ENCODE measurements around the gene SEC31B.

SEC31B gene

GRCh38 chr10:100490531-100490930 is 29.1 kb downstream of the SEC31B start:
- no peak for DNase-seq

DNA sequence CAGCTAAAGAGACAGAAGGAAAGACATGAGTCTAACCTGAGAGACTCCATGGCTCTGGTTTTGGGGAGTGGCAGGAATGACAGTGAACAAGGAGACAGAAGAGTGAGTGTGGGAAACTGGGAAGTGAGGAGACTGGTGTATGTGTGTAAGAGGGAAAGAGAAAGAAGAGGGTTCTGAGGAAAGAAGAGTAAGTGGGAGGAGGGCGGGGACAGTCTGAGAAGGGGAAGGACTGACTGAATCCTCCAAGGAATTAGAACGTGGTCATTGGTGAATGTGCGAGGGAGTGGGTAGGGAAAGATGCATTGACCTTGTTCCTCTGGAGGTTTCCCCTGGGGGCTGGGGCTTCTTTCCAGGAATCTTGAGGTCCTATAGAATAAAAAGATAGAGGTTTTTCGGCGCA is 30.3 kb downstream of the SEC31B start:
- no peak for DNase-seq

- no peak for DNase-seq
Measured at GRCh38 chr10:100487529-100487928, 32.1 kb downstream of the SEC31B start.

DNA sequence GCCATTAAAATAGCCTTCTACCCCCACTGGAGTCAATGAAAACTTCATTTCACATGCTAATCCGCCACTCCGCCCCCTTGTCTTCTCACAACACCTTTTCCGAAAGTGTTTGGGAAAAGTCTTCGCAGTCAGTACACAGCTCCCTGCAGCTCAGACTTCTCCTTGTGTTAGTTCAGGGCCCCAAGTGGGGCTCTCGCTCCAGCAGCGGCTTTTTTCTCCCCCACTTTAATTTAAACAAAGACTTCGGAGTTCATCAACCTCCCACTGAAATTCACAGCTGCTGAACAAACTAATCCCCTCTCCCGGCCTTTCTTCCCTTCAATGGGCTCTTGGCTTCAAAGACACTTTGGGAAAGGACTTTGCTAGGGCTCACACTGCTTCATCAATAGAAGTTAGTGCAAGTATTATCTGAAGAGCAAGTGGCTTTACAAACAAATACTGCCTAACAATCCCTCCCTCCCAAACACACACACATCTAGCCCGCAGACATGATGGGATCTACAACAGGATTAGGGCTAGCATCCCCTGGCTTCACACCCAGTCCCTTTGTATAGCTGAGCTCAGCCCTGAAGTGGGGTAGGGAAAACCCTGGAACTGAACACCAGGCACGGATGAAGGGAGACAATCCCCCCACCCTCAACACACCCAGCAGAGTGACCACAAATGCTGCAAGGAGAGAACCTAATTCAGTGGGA is 33.7 kb downstream of the SEC31B start:
- no peak for DNase-seq

- DNase-seq: no peak
Measured at GRCh38 chr10:100485366-100485765, 34.3 kb downstream of the SEC31B start.

- DNase-seq: no peak
Measured at GRCh38 chr10:100483876-100484666, 35.6 kb downstream of the SEC31B start.

DNA sequence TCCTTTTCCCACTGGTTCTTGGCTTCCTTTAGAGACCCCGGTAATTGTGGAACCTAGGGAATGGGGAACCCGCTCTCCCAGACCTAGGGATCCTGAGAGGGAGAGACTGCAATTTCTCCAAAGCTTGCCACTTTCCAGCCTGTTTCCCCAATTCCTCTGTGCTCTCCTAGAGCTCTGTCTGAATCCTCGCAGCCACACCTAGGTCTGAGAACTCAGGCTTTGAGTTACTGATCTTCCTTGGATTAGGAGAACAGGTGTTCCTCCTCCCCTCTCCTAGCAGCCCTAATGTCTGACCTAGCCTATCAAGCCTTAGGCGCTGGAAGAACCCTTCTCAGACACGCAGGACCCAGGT is 36.9 kb downstream of the SEC31B start:
- DNase-seq: no peak

DNA sequence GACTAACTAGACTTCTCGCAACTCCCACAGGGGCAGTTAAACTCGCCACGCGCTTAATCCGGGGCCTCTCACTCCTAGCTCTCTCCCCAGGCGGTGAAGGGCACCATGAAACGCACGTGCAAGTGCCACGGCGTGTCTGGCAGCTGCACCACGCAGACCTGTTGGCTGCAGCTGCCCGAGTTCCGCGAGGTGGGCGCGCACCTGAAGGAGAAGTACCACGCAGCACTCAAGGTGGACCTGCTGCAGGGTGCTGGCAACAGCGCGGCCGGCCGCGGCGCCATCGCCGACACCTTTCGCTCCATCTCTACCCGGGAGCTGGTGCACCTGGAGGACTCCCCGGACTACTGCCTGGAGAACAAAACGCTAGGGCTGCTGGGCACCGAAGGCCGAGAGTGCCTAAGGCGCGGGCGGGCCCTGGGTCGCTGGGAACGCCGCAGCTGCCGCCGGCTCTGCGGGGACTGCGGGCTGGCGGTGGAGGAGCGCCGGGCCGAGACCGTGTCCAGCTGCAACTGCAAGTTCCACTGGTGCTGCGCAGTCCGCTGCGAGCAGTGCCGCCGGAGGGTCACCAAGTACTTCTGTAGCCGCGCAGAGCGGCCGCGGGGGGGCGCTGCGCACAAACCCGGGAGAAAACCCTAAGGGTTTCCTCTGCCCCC is 37.4 kb downstream of the SEC31B start:
- DNase-seq: peak; percentile 27

GRCh38 chr10:100481462-100482081 is 38.1 kb downstream of the SEC31B start:
- DNase-seq: peak; percentile 78

GRCh38 chr10:100480002-100480401 is 39.7 kb downstream of the SEC31B start:
- DNase-seq: no peak

DNA sequence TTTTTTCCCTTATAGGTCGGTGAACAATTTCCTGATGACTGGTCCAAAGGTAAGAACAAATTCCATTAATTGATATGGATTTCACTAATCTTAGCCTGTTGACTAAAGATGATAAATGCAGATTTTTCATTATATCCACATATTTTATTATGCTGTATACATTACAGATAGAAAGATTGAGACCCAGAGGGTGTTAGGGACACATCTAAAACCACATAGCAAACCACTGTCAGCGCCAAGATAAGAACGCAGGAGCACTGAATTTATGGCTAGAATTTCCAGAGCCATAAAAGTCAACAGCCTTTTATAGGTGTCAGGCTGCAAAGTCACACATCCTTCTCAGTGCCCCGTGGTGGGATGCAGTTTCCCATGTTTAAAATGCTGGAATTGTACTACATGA is 40.6 kb downstream of the SEC31B start:
- no peak for DNase-seq

DNA sequence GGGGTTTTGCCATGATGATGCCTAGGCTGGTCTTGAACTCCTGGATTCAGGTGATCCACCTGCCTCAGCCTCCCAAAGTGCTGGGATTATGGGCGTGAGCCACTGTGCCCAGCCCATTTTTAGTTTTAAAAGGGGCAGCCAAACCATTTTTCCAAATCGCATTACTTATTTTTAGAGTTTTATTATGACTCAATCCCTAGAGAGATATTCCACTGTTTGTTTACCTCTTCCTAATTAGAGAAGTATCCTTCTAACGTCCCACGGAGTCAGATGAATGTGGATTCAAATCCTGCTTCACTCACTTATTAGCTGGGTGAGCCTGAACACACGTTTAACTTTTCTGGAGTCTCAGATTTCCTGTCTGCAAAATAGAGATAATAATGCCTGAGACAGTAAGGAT is 41.7 kb downstream of the SEC31B start:
- no peak for DNase-seq

DNA sequence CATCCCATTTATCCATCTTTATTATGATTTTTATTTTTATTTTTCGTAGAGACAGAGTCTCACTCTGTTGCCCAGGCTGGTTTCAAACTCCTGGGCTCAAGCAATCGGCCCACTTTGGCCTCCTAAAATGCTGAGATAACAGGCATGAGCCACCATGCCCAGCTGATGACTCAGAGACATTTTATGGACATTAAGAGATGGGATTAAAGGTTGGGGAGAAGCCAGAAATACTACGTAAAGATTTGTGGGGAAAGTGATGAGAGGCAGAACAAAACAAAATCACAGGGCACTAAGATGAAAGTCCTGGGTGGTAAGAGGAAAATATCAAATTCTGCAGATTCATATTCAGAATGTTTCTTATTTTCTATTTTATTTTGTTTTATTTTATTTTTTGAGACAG is 49.3 kb downstream of the SEC31B start:
- DNase-seq: no peak

DNA sequence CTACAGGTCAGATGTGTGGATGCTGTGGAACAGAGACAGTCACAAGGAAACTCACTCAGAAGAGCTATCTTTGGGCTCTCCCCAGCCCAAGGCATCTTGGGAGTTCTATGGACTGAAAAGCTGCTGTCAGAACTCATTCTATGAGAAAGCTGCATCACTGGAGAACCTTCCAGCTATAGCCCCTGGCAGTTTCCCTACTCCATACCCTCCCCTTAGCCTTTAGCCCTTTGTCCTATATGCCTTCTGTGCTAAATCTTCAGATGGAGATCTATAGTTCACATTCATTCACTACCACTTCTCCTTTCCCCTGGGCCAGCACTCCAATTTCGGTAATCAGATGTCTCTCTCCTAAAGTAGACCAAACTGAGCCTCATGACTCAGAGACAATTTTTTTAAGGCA is 49.9 kb downstream of the SEC31B start:
- no peak for DNase-seq

DNA sequence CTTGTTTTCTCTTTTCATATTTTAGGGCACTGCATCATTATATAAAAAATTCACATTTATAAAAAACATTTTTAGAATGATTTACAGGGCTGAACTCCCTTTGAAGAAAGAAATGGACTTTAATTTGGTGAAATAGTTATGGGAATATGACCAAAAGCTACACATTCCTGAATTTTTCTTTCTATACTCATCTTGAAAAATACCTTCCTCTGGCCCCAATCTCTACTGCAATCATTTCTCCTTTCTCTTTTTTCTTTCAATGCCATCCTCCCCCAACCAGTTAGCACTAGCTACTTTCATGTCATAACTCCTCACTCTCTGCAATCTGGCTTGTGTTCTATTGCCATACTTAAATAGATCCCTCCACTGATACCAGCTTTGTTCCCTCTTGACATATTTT is 50.7 kb downstream of the SEC31B start:
- DNase-seq: no peak

DNA sequence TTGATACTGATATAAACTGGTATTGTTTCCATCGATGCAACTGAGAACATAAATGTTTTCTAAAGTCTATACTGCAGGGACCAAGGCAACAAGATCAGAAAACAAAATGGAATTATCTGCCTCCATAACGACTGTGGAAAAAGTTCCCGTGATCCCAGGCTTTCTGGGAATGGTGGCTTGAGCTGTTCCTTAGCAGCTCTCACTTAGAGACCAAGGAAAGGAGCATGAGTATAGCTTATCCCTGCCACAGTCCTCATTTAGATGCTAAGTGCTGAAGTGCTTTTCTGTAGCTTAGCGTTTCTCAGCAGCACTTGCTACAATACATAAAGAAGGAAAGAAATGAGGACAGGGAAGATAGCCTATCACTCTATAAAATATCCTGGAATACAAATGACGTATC is 51.3 kb downstream of the SEC31B start:
- DNase-seq: no peak

DNA sequence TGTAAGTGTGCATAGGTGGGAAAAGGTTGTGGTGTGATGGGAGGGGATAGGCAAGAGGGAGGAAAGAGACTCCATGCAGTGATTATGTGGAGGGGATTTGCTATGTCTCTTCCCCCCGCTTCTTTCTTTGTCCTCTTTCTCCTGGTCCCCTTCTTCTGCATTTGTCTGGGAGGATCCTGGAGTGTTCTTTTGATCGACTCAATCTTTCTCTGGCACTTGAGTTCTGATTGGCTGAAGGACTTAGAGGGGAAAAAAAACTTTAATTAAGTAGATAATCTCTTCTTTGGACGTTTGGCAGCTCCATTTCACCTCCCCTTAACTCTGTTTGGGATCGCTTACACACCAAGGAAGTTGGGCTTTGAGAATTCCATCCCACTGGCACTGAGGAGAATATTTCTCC is 57.0 kb downstream of the SEC31B start, which contains the start of gene WNT8B:
TSS of gene WNT8B (plus strand) at position 301 of the 400 bp plus-strand sequence. CDS start 160 bp downstream, outside the sequence.
- no peak for DNase-seq

DNA sequence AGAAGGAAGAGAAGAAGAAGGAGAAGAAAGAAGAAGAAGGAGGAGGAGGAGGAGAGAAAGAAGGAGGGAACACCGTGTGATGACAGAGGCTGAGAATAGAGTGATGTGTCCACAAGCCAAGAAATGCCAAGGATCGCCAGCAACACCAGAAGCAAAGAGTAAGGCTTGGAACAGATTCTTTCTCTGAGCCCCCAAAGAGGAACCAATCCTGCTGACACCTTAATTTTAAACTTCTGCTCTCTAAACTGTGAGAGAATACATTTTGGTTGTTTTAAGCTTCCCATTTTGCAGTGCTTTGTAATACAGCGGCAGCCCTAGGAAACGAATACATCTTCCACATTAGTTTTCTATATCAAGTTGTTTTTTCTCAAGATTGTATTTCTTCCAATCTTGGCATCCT is 70.7 kb downstream of the SEC31B start:
- no peak for DNase-seq

DNA sequence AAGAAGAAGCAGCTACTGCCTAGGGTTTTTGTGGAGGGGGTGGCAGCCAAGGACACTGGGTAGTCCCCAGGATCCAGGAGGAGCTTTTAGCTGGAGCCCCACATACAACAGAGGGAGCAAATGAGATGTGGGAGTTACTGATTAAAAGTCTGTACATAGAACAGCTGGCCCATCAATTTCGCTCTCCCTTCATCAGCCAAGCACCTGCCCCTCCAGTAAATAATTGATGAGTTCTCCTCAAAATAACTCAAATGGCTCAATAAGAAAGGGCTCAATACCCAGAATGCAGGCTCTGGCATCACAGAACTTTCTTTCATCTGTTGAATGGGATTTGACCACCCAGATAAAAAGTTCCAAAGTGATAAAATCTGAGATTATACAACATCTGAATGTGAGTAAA is 72.0 kb downstream of the SEC31B start:
- DNase-seq: no peak

GRCh38 chr10:100446130-100446761 is 73.4 kb downstream of the SEC31B start:
- no peak for DNase-seq

DNA sequence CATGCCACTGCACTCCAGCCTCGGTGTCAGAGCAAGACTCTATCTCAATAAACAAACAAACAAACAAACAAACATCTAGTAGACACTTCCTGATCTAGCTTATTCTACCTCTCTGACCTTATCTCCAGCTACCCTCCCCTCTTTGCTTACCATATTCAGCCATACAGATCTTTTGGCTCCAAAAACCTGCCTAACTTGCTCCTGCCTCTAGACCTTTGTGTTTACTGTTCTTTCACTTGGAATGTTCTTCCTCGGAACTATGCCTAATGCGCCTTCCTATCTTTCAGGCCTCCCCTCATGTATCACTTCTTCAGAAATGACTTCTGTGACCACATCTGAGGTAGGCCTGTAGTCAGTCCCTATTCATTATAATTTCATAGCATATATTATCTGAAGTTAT is 77.1 kb downstream of the SEC31B start:
- no peak for DNase-seq

GRCh38 chr10:100438674-100439315 is 80.9 kb downstream of the SEC31B start:
- no peak for DNase-seq
